HL-60/S4 treated with retinoic acid at 250 ng/mL for 4 days and 3 days (cell line): ENCODE results near the gene SSTR1.
"Not testable (repeated sequence)": the region's sequence is repeated elsewhere in the genome, so short reads cannot be mapped to it uniquely, and the experiment has no call there.

Experiments used
- in situ Hi-C: fragments of 300-500 bp; cut with MboI; formaldehyde crosslinking; loops from 2 replicates; pipeline ENCODE4 v1.7.0; 2022; ENCODE audit warnings: low sequenced_read_pairs

Gene SSTR1

DNA sequence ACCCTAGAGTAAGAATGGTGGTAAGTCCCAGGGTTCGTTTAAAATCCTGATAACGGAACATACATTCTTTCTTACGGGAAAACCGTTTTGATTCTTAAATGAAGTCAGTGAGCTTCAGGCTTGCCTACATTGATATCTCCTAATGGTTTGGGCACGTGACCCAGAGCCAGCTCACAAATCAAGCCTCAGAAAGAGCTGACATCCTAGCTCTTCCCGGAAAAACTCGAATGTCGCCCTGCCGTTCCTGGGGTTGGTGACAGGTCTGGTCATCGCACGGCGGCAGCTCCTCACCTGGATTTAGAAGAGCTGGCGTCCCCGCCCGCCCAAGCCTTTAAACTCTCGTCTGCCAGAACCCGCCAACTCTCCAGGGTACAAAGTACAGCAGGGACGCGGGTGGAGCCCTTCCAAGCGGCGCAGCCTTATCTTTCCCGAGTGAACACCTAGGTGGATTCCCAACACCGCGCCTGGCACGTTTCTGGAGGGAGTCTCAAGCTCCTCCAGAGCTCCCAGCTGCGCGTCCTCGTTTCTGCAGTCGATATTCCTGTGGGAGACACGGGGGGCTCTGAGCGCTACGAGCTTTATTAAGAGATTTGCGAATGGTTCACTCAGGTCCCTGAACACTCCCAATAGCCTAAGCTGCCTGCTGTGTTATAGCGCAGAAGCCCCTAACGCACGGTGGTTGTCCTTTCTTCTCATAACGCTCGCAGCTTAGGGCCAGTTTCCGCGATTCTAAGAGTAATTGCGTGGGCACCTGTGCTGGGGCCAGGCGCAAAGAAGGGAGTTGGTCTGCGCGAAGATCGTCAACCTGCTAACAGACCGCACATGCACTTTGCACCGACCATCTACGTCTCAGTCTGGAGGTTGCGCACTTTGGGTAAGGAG, at the start of gene SSTR1:
SSTR1 (plus strand) TSS at position 169 of the 882 bp plus-strand sequence. CDS start 1,486 bp downstream, outside the sequence.
- in situ Hi-C loops, result no loop called here

DNA sequence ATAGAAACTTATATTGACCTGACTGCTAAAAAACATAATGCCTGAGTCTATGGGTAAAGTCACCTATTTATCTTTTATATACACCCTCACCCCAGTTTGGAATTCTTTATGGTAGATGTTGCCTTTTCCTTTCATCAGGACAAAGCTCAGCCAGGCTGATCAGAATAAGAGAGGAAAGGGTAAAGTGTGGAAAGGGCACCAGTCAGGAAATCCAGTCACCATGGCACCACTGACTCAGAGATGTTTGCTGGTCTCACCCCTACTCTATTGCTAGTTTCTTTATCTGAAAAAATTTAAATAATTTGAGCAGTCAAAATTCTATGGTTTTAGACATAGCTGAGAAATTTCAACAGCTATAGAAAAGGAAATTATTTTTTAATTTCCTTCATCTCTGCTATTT, 49.2 kb upstream of the SSTR1 start:
- in situ Hi-C loops, result no loop called here

GRCh38 chr14:38168416-38168815, 39.3 kb upstream of the SSTR1 start:
- in situ Hi-C loops, result no loop called here

DNA sequence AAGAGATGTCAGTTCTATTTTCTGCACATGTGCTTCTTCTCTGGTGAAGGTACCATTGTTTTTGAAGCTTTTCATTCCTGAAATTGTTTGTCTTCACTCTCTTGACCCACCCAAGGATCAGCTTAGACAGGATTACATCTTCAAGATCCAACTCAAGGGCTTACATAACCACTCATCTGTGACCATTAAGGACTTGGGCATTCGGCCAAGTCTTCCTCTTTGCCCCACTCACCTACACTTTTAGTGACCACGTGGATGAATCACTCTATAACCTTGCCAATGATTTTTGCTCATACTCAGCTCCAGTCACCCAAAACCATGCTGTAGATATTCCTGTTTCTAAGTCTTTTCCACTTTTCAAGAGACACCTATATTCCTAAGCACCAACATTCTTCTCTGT, 36.5 kb upstream of the SSTR1 start:
- in situ Hi-C loops, result no loop called here

GRCh38 chr14:38174711-38175110, 33.0 kb upstream of the SSTR1 start:
- in situ Hi-C loops, result no loop called here

DNA sequence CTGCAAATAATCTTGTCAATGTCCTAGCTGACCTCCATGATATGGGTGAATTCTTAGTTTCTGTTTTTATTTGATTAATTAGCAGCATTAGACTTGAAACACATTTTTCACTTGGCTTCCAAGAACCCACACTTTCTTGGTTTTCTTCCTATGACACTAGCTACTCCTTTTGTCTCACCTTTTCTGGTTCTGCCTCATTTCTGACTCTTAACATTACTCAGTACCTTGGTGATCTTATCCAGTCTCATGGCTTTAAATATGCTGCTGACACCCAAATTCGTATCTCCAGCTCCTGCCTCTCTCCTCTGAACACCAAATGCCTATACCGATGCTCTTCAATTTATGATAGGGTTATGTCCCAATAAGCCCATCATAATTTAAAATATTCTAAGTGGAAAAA, 32.0 kb upstream of the SSTR1 start:
- in situ Hi-C loops, result no loop called here

GRCh38 chr14:38176379-38176778, 31.3 kb upstream of the SSTR1 start:
- in situ Hi-C loops, result no loop called here

DNA sequence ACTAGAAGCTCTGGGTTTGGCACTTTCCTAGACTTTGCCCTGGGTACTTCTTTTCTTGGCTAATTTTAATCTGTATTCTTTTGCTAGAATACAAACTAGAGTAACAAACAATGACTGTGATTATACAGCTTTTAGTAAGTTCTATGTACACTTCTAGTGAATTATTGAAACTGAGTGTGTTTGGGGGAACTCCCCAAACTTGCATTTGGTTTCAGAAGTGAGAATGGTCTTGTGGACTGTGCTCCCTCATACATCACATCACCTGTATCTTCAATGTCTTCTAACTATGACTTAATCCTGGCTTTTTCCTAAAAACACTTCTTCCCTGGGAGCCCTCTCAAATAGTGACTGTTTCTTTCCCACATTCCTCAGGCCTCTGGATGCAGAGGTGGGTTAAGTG, 23.6 kb upstream of the SSTR1 start:
- in situ Hi-C loops, result no loop called here

- in situ Hi-C loops, result no loop called here
These were observed 22.0 kb upstream of the SSTR1 start for GRCh38 chr14:38185671-38186070.

- in situ Hi-C loops, result no loop called here
These were observed 21.5 kb upstream of the SSTR1 start for GRCh38 chr14:38186216-38186615.

GRCh38 chr14:38187528-38187927, 20.2 kb upstream of the SSTR1 start:
- in situ Hi-C loops, result no loop called here

GRCh38 chr14:38189930-38190726, 17.6 kb upstream of the SSTR1 start:
- in situ Hi-C loops, result no loop called here

DNA sequence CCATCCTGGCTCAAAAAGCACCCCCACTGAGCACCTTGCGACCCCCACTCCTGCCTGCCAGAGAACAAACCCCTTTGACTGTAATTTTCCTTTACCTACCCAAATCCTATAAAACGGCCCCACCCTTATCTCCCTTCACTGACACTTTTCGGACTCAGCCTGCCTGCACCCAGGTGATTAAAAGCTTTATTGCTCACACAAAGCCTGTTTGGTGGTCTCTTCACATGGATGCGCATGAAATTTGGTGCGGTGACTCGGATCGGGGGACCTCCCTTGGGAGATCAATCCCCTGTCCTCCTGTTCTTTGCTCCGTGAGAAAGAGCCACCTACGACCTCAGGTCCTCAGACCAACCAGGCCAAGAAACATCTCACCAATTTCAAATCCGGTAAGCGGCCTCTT, 16.9 kb upstream of the SSTR1 start:
- in situ Hi-C loops, result not testable (repeated sequence)

GRCh38 chr14:38191491-38191890, 16.2 kb upstream of the SSTR1 start:
- in situ Hi-C loops, result not testable (repeated sequence)

DNA sequence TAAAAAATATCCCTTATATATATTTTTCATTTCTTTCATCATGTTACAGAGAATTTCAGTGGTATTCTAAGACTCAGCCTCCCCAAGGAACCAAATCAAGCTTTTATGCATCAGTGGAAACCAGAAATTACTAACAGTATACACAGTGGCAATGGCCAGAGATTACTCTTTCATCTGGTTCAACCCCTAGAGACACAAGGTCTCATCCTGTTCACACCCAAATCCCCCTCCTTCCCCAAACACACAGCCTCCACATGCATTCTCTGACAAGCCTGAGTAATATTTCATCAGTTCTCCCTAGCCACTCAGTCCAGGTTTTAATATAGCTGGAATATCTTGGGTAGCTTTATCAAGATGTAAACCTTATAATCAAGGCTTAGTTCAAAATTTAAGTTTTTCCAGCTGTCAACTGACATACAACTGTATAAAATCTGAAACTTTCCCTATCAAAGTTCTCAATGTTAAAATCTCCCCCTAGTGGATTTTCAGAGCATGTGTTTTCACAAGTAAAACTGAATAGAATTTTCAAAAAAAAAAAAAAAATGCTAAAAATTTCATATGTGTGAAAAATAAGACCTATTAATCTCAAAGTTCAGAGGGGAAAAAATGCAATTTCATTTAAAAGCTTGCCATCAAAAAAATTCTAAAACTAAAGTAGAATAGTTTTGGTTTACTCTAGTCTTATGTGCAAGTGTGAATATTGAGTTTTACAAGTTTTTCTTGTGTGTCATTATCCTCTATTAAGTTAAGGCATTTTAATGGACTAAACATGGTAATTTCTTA, 10.5 kb upstream of the SSTR1 start:
- in situ Hi-C loops, result no loop called here

- in situ Hi-C loops, result no loop called here
These were observed 9.8 kb upstream of the SSTR1 start for GRCh38 chr14:38197784-38198335.

DNA sequence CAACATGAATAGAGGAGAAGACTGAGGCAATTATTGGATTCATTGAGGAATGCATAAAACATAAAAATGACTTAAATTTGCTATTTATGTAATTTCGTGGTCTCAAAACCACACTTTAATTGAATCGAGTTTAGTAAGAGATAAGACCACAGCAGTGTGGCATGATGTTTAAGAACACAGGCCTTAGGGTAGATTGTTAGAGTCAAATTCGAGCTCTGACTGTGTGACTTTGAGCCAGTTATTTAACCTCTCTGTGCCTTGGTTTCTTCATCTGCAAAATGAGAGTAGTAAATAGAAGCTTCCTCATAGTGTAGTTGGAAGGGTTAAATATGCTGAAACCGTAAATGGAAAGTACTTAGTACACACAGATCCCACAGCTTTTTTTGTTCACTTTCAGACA, 9.3 kb upstream of the SSTR1 start:
- in situ Hi-C loops, result no loop called here

GRCh38 chr14:38199076-38199475, 8.6 kb upstream of the SSTR1 start:
- in situ Hi-C loops, result no loop called here

GRCh38 chr14:38199739-38200138, 8.0 kb upstream of the SSTR1 start:
- in situ Hi-C loops, result no loop called here

- in situ Hi-C loops, result no loop called here
These were observed 6.4 kb upstream of the SSTR1 start for GRCh38 chr14:38201137-38201828.
